Posterior cingulate gyrus (tissue), 11 donors: ENCODE data around the gene NAT14.

Experiments used
- DNase-seq, 10 donors: peaks; one replicate each; pipeline versions ENCODE4 v3.0.0 to v3.0.0-alpha.2; 2020 to 2021; ENCODE audit warnings: mixed read lengths in 3 of 10
- intact Hi-C: fragments of 100-400 bp; cut with DNase I; formaldehyde crosslinking; loops from one replicate; pipeline ENCODE4 v1.15.1; 2023

NAT14 gene

GRCh38 chr19:55451965-55452748 is 32.8 kb upstream of the NAT14 start:
- peak in 9 of 10 donors; percentile 56 to 95 (median 71) for DNase-seq
- intact Hi-C loops: no loop called here

GRCh38 chr19:55452749-55453346 is 32.1 kb upstream of the NAT14 start:
- DNase-seq: peak; percentile 93 to 100 (median 95)
- intact Hi-C loops: no loop called here

DNA sequence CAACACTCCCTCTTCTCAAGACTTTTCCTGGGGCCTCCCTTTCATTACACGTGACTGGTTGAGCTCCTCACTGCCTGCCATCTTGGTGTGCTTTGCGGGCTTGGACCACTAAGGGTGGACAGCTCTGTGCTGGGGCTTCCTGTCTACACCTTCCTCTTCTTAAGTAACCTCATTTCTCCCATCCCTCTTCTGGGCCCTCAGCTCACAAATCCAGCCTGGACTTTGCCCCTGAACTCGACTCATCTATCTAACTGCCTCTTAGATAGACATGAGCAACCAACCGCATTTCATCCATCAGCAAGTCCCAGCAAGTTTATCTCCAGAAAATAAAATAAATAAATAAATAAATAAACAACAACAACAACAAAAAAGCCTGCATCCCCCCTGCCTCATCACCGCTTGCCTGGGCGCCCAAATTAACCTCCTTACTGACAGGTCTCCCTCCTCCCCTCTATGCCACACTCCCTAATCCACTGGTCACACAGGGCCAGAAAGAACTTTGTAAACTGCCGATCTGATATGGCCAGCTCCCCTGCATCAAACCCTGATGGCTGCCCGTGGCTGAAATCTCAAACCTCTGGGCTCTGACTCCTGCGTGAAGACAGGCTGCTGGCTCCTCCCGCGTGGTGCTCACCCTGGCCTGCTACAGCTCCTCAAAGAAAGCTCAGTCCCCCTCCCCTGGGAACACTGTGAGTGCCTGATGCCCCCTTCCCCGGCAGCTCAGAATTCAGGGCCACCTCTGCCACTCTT is 31.3 kb upstream of the NAT14 start:
- DNase-seq: peak in 1 of 10 donors; percentile 80
- intact Hi-C loops: no loop called here

DNA sequence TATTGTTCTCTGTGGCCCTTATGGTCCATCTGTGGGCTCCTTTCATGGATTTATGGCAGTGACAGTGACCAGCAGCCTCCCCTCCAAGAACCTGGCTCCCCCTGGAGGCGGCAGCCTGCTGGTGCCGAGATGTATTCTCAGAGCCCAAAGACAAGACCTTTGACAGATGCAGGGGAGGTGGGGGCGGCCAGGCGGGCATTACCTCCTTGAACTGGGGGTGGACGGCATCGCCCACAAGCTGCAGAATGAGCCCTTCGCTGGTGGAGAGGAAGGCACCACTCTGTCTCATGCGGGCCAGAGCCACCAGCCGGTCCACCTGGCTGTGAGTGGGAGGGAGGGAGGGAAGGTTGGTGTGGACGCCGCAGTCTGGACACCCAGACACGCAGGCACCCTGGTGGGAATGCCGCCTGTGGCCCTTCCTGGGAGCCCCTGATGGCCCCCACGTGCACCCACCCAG is 30.2 kb upstream of the NAT14 start:
- intact Hi-C loops: no loop called here
- peak in 9 of 10 donors; percentile 60 to 95 (median 70) for DNase-seq

DNA sequence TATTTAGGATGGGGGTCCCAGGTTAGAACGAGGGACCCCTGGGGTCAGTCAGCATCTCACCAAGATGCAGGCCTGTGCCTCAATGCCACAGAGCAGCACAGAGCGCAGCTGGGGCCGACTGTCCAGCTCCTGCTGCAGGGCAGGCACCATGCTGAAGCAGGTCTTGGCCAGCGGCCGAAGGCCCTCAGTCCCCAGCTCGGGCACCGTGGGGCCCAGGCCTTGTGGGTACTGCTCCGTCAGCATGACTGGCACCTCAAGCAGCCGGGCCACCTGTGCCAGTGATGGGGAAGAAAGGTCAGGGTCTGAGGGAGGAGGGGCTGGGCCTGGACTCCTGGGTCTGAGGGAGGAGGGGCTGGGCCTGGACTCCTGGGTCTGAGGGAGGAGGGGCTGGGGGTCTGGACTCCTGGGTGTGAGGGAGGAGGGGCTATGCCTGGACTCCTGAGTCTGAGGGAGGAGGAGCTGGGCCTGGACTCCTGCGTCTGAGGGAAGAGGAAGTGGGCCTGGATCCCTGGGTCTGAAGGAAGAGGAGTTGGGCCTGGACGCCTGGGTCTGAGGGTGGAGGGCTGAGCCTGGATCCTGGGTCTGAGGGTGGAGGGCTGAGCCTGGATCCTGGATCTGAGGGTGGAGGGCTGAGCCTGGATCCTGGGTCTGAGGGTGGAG is 29.3 kb upstream of the NAT14 start:
- intact Hi-C loops: no loop called here
- peak in 1 of 10 donors; percentile 81 for DNase-seq

DNA sequence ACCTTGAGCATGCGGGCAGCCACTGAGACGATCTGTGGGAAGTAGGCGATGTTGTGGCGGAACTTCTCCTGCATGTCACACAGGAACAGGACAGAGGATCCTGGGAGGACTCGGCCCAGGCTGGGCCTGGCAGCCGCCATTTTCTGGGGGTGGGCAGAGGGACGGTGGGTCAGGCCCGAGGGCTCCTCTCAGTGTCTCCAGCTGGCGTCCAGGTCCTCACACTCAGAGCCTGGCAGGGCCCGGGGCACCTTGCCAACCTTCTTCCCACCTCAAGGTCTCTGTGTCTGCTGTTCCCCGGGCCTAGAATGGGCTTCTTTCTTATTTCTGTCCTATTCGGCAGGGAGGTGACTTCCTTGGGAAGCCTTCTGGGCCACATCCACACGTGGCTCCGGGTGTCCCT is 28.6 kb upstream of the NAT14 start:
- DNase-seq: no peak
- intact Hi-C loops: no loop called here

GRCh38 chr19:55457683-55458457 is 27.1 kb upstream of the NAT14 start:
- no peak for DNase-seq
- intact Hi-C loops: no loop called here

DNA sequence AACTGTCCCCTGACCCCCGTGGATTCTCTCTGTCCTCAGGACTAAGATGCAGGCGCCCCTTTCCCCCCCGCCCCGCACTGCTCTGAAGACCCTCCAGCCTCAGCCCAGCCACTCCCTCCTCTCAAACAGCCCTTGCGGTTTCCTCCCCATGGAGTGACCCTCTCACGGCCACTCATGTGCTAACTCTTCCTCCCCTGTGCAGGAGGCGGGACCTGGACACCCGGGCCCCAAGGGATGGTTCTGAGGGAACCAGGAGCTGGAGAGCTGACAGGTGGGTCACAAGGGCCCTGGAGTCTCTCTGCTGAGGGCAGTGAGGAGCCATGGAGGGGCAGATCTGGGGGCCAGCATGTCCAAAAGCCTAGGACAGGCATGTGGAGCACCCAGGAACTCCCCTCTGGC is 25.4 kb upstream of the NAT14 start:
- intact Hi-C loops: no loop called here
- DNase-seq: no peak

- no peak for DNase-seq
- intact Hi-C loops: loop anchor here (5.0 kb wide), 1 partner anchor 73 kb away; the partner anchor contains the start of gene RPL28
These were observed 24.9 kb upstream of the NAT14 start for GRCh38 chr19:55459950-55460657.

DNA sequence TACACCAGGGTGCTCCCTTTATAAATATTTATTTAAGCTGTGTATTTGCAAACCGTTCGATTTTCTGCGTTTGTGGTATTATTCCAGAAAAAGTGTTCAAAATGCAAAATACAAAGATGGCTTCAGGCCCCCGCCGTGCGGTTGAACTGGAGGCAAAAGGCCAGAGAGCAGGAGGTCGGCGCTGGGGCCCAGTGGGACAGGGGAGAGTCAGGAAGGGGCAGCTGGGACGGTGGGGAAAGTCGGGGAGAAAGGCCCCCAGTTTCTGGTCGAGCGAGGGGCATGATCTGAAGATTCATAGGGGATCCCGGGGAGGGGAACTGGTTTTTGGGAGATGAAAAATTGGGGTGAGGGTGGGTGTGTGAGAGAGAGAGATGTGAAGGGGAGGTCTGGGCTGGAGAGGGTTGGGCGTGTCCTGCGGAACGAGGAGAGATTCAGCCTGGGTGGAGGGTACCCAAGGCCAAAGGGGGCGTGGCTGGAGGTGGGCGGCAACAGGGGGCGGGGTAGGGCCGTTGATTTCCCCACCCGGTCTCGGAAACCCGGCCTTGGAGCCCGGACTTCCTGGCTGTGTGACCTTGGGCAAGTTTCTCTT is 24.2 kb upstream of the NAT14 start:
- intact Hi-C loops: loop anchor here (5.0 kb wide), 1 partner anchor 73 kb away; the partner anchor contains the start of gene RPL28
- DNase-seq: peak in 5 of 10 donors; percentile 54 to 92 (median 83)

- intact Hi-C loops: loop anchor here (5.0 kb wide), 1 partner anchor 74 kb away; the partner anchor contains the start of gene RPL28
- peak; percentile 100 for DNase-seq
These were observed 23.6 kb upstream of the NAT14 start, which contains the start of gene ISOC2 for GRCh38 chr19:55461259-55461973. Gene ISOC2 (minus strand): TSS chr19:55461642. CDS start chr19:55456486, 5,156 bp downstream.

- intact Hi-C loops: loop anchor here (5.0 kb wide), 1 partner anchor 75 kb away; the partner anchor contains the start of gene RPL28
- DNase-seq: no peak
These were observed 22.9 kb upstream of the NAT14 start for GRCh38 chr19:55461974-55462626.

GRCh38 chr19:55462722-55463121 is 22.3 kb upstream of the NAT14 start:
- intact Hi-C loops: loop anchor here (5.0 kb wide), 1 partner anchor 75 kb away; the partner anchor contains the start of gene RPL28
- DNase-seq: no peak

DNA sequence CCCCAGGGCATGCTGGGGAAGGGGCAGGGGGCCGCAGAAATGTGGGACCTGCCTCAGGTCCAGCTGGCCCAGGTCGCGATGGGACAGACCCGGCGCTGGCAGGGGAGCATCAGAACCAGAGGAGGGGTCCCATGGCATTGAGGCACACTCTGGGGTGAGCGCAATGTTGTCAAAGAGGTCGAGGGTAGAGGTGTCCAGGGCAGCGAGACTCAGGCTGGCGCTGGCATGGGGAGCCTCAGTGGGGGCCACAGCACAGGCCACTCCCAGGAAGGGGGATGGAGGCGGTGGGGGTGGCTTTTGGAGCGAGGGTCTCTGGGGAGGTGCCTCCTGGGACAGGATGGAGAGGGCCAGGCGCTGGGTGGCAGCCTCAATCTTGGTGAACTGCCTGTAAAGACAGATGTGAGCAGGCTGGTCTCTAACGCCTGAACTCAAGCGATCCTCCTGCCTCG is 21.4 kb upstream of the NAT14 start:
- intact Hi-C loops: loop anchor here (5.0 kb wide), 1 partner anchor 76 kb away; the partner anchor contains the start of gene RPL28
- peak in 2 of 10 donors; percentile 76 to 78 for DNase-seq

DNA sequence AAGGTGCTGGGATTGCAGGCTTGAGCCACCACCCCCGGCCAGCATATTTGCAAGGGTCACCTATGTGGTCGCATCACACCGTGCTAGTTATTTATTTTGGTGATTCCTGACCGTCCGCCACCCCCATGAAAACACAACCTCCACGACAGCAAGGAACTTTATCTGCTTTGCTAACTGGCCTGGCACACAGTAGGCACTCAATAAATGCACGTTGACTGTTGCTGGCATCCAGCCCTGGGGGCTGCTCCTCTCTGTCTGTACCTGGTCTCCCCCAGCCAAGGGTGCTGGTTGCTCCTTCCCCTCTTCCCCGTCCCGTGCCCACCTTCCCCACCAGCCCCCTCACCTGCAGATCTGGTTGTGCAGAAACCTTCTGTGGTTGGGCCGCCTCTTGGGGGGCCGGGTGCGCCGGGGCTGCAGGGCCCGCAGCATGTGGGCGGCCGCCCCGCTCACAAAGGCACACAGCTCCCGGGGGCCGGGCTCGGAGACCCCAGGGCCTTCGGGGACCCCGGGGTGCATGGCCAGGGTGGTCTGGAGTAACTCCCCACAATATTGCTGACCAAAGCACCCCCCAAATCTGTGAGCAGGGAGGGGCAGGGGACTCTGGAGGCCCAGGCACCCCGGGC is 20.8 kb upstream of the NAT14 start:
- intact Hi-C loops: loop anchor here (5.0 kb wide), 1 partner anchor 77 kb away; the partner anchor contains the start of gene RPL28
- DNase-seq: no peak

GRCh38 chr19:55464662-55465054 is 20.3 kb upstream of the NAT14 start, which contains the start of gene C19orf85:
Gene C19orf85 (minus strand): TSS chr19:55464751. CDS start chr19:55464554, 197 bp downstream.
- intact Hi-C loops: loop anchor here (5.0 kb wide), 2 partner anchors 38 to 77 kb away; partner anchors contain the start of gene RPL28
- no peak for DNase-seq
